ENCODE measurements around the gene ERN2. TPM values are rescaled to one million over a fixed set of nuclear protein-coding genes. Genes with fewer than 3 reads are reported as not detected.

Gene ERN2
- total and polyA plus RNA-seq, 2 of the 13 experiments (the other 11 are each of a cell fraction or from before 2014, with no cell fraction given) = 2.2 to 3.5 TPM

DNA sequence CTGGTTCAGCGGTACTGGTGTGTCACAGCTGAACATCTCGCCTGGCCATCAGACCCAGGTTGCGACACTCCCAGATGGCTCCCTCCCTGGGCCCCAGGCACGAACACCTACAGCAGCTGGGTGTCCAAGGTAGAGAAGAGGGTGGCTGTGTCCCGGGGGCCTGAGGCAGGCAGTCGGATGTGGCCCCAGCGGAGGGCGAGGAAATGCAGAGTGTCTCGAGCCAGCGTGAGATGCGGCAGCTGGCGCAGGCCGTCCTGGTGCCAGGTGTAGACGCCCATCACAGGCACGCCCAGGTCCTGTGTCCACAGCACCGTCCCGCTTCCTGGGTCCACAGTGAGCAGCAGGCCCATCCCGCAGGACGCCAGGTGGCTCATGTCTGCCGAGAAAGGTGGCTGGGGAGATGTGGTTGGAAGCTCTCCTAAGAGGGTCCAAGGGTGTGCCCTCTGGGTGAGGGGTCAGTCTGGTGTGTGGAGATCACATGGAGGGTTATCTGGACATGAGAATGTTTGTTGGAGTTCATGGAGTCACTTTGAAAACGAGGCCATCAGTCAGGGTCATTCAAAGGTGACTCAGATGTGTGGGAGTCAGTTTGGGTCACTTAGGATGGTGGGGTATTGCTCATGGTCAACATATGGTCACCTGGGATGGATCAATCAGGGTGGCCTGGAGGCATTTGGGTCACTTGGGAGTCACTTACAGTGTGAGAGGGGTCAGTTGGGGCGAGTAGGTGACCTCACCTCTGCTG is 8.1 kb downstream of the ERN2 start (continued):
- TF ChIP-seq ZNF724P (CRISPR knock-in tag; IDR thresholded peaks at IDR 0.05; ENCODE audit: borderline replicate concordance) (0 out of 2 replicates have a peak, but pooled peaks have one; percentile 6), CHCHD3 (CRISPR knock-in tag; IDR thresholded peaks at IDR 0.05) (0 out of 2 replicates have a peak, but pooled peaks have one; percentile 28), FOXO1 (CRISPR knock-in tag; IDR thresholded peaks at IDR 0.05) (no peak), ZNF335 (CRISPR knock-in tag; IDR thresholded peaks at IDR 0.05) (no peak), ZNF709 (CRISPR knock-in tag; IDR thresholded peaks at IDR 0.05) (no peak), ZNF230 (CRISPR knock-in tag; IDR thresholded peaks at IDR 0.05) (no peak), NR2F6 (IDR thresholded peaks at IDR 0.05) (peak; percentile 71), NR2F6 (CRISPR knock-in tag; IDR thresholded peaks at IDR 0.05) (no peak), NFE2 (CRISPR knock-in tag; IDR thresholded peaks at IDR 0.05) (no peak), SALL1 (CRISPR knock-in tag; IDR thresholded peaks at IDR 0.05) (peak; percentile 37; the same call in 1 of the 2 replicates), HNRNPH1 (optimal IDR thresholded peaks at IDR 0.05; ENCODE audit: low read depth, low read length) (no peak), ERF (CRISPR knock-in tag; IDR thresholded peaks at IDR 0.05) (0 out of 2 replicates have a peak, but pooled peaks have one; percentile 14), ZNF749 (CRISPR knock-in tag; IDR thresholded peaks at IDR 0.05; ENCODE audit: borderline replicate concordance) (no peak), EEA1 (CRISPR knock-in tag; IDR thresholded peaks at IDR 0.05; ENCODE audit: borderline replicate concordance) (0 out of 2 replicates have a peak, but pooled peaks have one; percentile 34), NR2C2 (CRISPR knock-in tag; IDR thresholded peaks at IDR 0.05; ENCODE audit: borderline replicate concordance) (peak; percentile 86)
- TF ChIP-seq, protein P1, sequence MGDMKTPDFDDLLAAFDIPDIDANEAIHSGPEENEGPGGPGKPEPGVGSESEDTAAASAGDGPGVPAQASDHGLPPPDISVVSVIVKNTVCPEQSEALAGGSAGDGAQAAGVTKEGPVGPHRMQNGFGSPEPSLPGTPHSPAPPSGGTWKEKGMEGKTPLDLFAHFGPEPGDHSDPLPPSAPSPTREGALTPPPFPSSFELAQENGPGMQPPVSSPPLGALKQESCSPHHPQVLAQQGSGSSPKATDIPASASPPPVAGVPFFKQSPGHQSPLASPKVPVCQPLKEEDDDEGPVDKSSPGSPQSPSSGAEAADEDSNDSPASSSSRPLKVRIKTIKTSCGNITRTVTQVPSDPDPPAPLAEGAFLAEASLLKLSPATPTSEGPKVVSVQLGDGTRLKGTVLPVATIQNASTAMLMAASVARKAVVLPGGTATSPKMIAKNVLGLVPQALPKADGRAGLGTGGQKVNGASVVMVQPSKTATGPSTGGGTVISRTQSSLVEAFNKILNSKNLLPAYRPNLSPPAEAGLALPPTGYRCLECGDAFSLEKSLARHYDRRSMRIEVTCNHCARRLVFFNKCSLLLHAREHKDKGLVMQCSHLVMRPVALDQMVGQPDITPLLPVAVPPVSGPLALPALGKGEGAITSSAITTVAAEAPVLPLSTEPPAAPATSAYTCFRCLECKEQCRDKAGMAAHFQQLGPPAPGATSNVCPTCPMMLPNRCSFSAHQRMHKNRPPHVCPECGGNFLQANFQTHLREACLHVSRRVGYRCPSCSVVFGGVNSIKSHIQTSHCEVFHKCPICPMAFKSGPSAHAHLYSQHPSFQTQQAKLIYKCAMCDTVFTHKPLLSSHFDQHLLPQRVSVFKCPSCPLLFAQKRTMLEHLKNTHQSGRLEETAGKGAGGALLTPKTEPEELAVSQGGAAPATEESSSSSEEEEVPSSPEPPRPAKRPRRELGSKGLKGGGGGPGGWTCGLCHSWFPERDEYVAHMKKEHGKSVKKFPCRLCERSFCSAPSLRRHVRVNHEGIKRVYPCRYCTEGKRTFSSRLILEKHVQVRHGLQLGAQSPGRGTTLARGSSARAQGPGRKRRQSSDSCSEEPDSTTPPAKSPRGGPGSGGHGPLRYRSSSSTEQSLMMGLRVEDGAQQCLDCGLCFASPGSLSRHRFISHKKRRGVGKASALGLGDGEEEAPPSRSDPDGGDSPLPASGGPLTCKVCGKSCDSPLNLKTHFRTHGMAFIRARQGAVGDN (CRISPR knock-in tag; IDR thresholded peaks at IDR 0.05) = peak; percentile 78
- TF ChIP-seq, protein P2, sequence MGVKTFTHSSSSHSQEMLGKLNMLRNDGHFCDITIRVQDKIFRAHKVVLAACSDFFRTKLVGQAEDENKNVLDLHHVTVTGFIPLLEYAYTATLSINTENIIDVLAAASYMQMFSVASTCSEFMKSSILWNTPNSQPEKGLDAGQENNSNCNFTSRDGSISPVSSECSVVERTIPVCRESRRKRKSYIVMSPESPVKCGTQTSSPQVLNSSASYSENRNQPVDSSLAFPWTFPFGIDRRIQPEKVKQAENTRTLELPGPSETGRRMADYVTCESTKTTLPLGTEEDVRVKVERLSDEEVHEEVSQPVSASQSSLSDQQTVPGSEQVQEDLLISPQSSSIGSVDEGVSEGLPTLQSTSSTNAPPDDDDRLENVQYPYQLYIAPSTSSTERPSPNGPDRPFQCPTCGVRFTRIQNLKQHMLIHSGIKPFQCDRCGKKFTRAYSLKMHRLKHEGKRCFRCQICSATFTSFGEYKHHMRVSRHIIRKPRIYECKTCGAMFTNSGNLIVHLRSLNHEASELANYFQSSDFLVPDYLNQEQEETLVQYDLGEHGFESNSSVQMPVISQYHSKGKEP (CRISPR knock-in tag; IDR thresholded peaks at IDR 0.05) = no peak
- TF ChIP-seq, protein P3, sequence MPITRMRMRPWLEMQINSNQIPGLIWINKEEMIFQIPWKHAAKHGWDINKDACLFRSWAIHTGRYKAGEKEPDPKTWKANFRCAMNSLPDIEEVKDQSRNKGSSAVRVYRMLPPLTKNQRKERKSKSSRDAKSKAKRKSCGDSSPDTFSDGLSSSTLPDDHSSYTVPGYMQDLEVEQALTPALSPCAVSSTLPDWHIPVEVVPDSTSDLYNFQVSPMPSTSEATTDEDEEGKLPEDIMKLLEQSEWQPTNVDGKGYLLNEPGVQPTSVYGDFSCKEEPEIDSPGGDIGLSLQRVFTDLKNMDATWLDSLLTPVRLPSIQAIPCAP (CRISPR knock-in tag; IDR thresholded peaks at IDR 0.05; ENCODE audit: low read depth) = no peak
- TF ChIP-seq, protein P4, sequence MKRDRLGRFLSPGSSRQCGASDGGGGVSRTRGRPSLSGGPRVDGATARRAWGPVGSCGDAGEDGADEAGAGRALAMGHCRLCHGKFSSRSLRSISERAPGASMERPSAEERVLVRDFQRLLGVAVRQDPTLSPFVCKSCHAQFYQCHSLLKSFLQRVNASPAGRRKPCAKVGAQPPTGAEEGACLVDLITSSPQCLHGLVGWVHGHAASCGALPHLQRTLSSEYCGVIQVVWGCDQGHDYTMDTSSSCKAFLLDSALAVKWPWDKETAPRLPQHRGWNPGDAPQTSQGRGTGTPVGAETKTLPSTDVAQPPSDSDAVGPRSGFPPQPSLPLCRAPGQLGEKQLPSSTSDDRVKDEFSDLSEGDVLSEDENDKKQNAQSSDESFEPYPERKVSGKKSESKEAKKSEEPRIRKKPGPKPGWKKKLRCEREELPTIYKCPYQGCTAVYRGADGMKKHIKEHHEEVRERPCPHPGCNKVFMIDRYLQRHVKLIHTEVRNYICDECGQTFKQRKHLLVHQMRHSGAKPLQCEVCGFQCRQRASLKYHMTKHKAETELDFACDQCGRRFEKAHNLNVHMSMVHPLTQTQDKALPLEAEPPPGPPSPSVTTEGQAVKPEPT (CRISPR knock-in tag; IDR thresholded peaks at IDR 0.05; ENCODE audit: low read depth) = no peak
- TF ChIP-seq, protein P5, sequence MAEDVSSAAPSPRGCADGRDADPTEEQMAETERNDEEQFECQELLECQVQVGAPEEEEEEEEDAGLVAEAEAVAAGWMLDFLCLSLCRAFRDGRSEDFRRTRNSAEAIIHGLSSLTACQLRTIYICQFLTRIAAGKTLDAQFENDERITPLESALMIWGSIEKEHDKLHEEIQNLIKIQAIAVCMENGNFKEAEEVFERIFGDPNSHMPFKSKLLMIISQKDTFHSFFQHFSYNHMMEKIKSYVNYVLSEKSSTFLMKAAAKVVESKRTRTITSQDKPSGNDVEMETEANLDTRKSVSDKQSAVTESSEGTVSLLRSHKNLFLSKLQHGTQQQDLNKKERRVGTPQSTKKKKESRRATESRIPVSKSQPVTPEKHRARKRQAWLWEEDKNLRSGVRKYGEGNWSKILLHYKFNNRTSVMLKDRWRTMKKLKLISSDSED (CRISPR knock-in tag; IDR thresholded peaks at IDR 0.05) = peak; percentile 63; the same call in 1 of the 2 replicates

Measured in HepG2 (cell line).